ENCODE results near the gene HDDC2. TPM values are rescaled to one million over a fixed set of nuclear protein-coding genes. Genes with fewer than 3 reads are reported as not detected.

Gene HDDC2
- total RNA-seq, 1 experiment from 2014 or later, result 69.8 TPM

GRCh38 chr6:125250511-125250910 lies 51.3 kb downstream of the HDDC2 start:
- TF ChIP-seq E2F1 (CRISPR knock-in tag; IDR thresholded peaks at IDR 0.05) (no peak), NFATC4 (CRISPR knock-in tag; IDR thresholded peaks at IDR 0.05) (no peak), AFF4 (CRISPR knock-in tag; IDR thresholded peaks at IDR 0.05; ENCODE audit: borderline replicate concordance) (no peak), ERG (CRISPR knock-in tag; IDR thresholded peaks at IDR 0.05) (no peak), SMAD3 (CRISPR knock-in tag; IDR thresholded peaks at IDR 0.05; ENCODE audit: borderline replicate concordance) (no peak), ZMAT4 (CRISPR knock-in tag; IDR thresholded peaks at IDR 0.05) (no peak), ZBTB21 (CRISPR knock-in tag; IDR thresholded peaks at IDR 0.05; ENCODE audit: borderline replicate concordance) (no peak), OVOL2 (CRISPR knock-in tag; IDR thresholded peaks at IDR 0.05; ENCODE audit: borderline replicate concordance) (no peak), NFE2L1 (CRISPR knock-in tag; IDR thresholded peaks at IDR 0.05) (no peak), MLX (CRISPR knock-in tag; IDR thresholded peaks at IDR 0.05) (no peak), GRHL2 (CRISPR knock-in tag; IDR thresholded peaks at IDR 0.05; ENCODE audit: insufficient replicate concordance, severe bottlenecking) (no peak)
- H3K27ac Mint-ChIP-seq, result no peak overlapping the region
- ChIA-PET POLR2A (no interaction called here), CTCF (interaction anchor here (1.0 to 1.5 kb wide), 2 partner anchors 58 to 97 kb away, joined by 3 to 4 read pairs; partner anchors contain the start of gene TPD52L1)
- H3K36me3 Mint-ChIP-seq, result no peaks in the 10 kb centered on the region
- no peak for DNase-seq (ENCODE audit: low spot score)
- peaks cover 23% of the 10 kb centered on the region for H3K4me1 Mint-ChIP-seq
- no peaks in the 10 kb centered on the region for H3K9me3 Mint-ChIP-seq
- no peak for ATAC-seq
- no peaks in the 10 kb centered on the region for H3K27me3 Mint-ChIP-seq (ENCODE audit: low read depth)
- no peak overlapping the region for H3K4me3 Mint-ChIP-seq

- no peak overlapping the region for H3K27ac Mint-ChIP-seq
- H3K27me3 Mint-ChIP-seq (ENCODE audit: low read depth), result no peaks in the 10 kb centered on the region
- H3K4me1 Mint-ChIP-seq, result peaks cover 28% of the 10 kb centered on the region
- ATAC-seq (no peak), DNase-seq (ENCODE audit: low spot score) (no peak)
- no peak overlapping the region for H3K4me3 Mint-ChIP-seq
- CTCF ChIA-PET, result no interaction called here
- H3K36me3 Mint-ChIP-seq, result peaks cover 2% of the 10 kb centered on the region; the same call in 1 of the 2 replicates
- POLR2A ChIA-PET, result no interaction called here
- H3K9me3 Mint-ChIP-seq, result peaks cover 6% of the 10 kb centered on the region
- no peak for TF ChIP-seq CBFB (CRISPR knock-in tag; IDR thresholded peaks at IDR 0.05; ENCODE audit: low read depth)
- TF ChIP-seq ZNF423 (CRISPR knock-in tag; IDR thresholded peaks at IDR 0.05), result no peak
- TF ChIP-seq ZSCAN18 (CRISPR knock-in tag; IDR thresholded peaks at IDR 0.05), result no peak
- no peak for TF ChIP-seq ELF4 (CRISPR knock-in tag; IDR thresholded peaks at IDR 0.05; ENCODE audit: low read depth)
- TF ChIP-seq CDX4 (CRISPR knock-in tag; IDR thresholded peaks at IDR 0.05; ENCODE audit: borderline replicate concordance), result no peak
- no peak for TF ChIP-seq GTF2I (CRISPR knock-in tag; conservative IDR thresholded peaks at IDR 0.05)
- TF ChIP-seq FOXJ3 (CRISPR knock-in tag; IDR thresholded peaks at IDR 0.05; ENCODE audit: borderline replicate concordance), result no peak
- no peak for TF ChIP-seq ZNF532 (CRISPR knock-in tag; IDR thresholded peaks at IDR 0.05; ENCODE audit: borderline replicate concordance)
- no peak for TF ChIP-seq E2F1 (CRISPR knock-in tag; IDR thresholded peaks at IDR 0.05)
- no peak for TF ChIP-seq NR3C1 (CRISPR knock-in tag; conservative IDR thresholded peaks at IDR 0.05; ENCODE audit: low read depth)
Measured at GRCh38 chr6:125248136-125248535, 53.6 kb downstream of the HDDC2 start.
